ENCODE results near the gene NOSIP.

NOSIP gene

DNA sequence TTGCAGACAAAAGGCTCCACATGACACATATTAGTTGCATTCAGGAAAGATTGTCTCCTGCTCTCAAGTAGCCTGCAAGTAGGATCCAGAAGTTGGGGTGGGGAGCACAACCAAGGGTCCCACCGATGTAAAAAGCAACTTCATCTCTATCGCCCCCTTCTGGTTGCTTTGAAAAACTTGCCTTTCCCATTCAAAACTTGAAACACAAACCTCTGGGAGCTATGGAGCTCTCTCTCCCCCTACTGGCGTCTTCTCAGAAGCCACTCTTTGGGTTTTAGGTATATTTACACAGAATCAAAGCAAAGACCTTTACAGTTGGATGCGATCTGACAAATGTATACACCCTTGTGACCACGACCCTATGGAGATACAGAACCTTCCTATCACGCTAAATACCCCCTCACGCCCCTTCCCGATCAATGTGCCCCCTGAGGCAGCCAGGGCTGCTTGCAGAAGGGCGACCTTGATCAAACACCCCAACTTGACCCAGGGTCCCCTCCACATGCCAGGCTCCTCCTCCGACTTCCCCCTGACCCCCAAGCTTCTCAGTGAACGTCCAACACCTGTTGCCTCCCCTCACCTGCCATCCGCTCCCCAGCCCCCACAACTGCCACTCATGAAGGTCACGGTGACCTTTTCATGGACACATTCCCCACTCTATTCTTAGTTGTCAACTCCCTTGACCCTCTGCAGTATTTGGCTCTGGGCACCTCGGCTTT lies 10.1 kb downstream of the NOSIP start:
- DNase-seq: peak; percentile 73 to 88

DNA sequence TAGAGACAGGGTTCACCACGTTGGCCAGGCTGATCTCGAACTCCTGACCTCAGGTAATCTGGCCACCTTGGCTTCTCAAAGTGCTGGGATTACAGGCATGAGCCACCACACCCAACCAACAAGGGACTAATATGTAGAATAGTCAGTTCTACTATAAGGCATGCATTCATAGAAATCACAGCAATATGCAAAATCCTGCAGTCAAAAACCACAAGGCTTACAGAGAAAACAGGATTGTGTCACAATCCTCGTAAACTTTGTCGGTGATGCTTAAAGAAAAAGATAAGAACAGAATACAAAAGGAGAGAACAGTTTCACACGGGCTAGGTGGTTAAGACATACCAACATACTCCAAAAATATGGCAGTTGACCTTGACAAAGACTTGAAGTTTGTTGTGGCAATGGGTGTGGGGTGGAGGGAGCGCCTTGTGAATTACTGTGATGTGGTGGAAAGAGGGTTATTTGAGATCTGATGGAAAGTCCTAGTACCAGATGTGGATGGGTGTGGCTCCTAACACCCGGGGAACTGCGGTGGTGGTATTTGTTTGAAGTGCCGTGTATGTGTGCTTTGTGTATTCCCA lies 12.4 kb downstream of the NOSIP start:
- peak in 1 of 2 experiments; percentile 14 for DNase-seq

GRCh38 chr19:49566302-49566701 lies 14.1 kb downstream of the NOSIP start:
- no peak for DNase-seq

DNA sequence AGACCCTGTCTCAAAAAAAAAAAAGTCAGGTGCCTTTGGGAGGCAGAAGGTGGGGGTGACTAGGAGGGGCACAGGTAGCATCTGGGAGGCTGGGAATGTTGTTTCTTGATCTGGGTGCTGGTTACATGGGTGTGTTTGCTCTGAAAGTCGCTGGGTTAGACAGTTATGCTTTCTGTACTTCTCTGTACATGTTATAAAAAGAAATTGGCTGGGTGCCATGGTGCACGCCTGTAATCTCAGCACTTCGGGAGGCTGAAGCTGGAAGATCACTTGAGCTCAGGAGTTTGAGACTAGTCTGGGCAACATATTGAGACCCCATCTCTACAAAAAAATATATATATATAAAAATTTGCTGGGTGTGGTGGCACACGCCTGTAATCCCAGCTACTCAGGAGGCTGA lies 15.1 kb downstream of the NOSIP start:
- DNase-seq: no peak

GRCh38 chr19:49564616-49565045 lies 15.7 kb downstream of the NOSIP start:
- no peak for DNase-seq

GRCh38 chr19:49560358-49560900 lies 19.9 kb downstream of the NOSIP start:
- DNase-seq: no peak

DNA sequence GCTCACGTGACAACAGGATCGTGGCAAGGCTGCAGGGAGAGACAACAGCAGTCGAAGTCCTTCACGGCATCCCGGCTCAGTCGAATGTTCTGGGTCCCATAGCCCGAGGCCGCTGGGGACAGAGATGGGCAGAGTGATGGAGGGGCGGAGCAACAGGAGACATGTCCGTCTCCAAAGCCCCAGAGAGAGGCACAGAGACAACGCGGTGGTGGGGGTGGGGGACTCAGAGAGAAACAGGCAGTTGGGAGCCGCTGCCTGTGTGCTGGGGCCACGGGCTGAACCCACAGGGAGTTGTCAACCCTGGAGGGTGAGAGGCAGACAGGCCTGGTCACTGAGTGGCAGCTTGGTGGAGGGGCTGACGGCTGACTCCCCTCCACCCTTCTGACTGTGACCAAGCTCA lies 20.4 kb downstream of the NOSIP start:
- DNase-seq: no peak

GRCh38 chr19:49559443-49559842 lies 20.9 kb downstream of the NOSIP start:
- no peak for DNase-seq

- no peak for DNase-seq
Measured at GRCh38 chr19:49558591-49558990, 21.8 kb downstream of the NOSIP start.

- DNase-seq: no peak
Measured at GRCh38 chr19:49557641-49558325, 22.6 kb downstream of the NOSIP start.

DNA sequence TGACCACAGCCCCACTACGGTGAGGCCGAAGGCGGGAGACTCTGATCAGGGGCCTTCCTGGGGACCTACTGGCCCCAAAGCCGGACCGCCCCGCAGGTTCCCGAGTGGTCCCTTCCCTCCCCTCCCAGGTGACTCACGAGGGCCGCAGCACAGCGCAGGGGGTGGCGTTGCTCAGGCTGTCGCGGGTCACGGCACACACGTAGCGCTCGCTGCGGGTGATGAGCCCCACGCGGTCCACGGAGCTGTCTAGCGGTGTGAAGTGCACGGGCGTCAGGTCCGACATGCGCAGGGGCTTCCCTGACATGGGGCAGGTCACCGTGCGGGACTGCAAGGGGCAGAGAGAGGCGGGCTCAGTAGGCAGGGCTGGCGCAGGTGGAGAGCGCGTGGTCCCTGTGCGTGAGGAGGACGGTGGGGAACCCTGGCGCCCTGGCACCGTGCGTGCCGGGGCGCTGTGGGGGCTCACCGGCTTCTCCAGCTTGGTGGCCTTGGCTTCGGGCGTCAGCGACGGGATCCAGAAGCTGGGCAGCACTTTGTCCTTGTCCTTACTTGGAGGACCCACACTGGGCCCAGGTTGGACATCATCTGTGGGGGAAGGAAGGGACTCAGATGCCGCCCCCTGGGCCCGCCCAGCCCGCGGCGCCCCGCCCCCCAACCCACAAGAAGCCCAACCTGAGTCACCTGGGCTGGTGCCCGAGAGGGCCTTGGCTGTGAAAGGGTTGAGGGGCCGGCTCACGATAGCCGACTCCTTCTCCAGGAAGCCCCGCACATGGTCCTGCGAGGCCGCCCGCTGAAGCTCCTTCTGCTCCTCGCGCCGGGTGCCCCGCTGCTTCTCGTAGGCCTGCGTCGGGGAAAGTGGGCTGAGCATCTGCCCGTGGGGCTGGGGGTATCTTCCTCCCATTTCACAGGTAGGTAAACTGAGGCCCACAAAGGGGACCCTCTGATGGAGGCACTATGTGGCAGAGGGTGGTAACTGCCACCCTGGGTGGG lies 23.7 kb downstream of the NOSIP start:
- DNase-seq: no peak

- DNase-seq: peak in 1 of 2 experiments; percentile 50
Measured at GRCh38 chr19:49555600-49556411, 24.6 kb downstream of the NOSIP start.

DNA sequence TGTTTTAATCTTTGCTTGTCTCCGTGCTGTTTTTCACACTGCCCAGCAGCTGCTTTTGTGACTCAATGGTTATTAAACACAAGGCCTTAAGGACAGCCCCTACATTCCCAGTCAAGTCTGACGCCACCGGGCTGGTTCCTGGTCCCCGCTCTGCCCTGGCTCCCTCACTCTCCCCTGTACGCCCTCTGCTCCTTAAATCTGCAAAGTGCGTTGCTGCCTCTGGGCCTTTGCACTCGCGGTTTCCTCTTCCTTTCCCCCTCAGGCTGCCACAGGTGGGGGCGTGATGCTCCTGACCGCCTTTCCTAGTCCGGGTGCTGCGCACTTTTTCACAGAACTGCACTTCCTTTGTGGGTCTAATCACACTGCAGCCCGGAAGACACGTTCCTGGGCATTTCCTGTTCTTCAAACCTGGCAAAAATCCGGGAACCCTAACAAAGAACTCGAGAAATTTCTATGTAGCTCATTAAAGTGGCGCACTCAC lies 25.6 kb downstream of the NOSIP start:
- no peak for DNase-seq

DNA sequence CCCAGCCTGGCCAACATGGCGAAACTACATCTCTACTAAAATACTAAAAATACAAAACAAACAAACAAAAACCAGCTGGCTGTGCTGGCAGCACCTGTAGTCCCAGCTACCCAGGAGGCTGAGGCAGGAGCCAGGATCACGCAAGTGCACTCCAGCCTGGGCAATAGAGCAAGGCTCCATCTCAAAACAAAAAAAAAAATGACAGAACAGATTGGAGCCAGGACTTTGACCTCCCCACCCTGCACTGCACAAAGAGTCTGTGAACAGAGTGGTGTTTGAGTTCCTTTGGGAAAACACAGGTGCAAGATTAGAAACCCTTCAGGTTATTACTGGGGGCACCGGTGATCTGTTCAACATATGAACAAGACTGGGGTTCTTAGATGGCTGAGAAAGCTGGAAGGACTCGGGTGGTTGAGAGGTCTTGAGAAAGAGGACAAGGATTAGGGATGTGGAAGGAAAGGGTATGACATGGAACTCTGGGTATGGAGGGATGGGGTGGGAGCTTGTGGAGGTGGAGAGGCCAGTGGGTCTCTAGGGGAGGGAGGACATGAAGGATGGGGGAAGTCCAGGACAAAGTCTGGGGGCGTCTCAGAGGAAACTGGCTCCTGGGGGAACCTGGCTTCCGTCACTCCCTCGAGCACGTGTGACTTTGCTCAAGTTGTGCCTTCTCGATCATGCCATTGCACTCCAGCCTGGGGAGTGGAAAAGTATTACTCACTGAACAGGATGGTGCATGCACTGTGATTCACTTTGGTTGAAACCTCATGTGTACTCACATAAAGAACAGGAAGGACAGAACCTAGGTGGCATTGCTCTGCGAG lies 26.7 kb downstream of the NOSIP start:
- no peak for DNase-seq

GRCh38 chr19:49552749-49553148 lies 27.6 kb downstream of the NOSIP start:
- no peak for DNase-seq

DNA sequence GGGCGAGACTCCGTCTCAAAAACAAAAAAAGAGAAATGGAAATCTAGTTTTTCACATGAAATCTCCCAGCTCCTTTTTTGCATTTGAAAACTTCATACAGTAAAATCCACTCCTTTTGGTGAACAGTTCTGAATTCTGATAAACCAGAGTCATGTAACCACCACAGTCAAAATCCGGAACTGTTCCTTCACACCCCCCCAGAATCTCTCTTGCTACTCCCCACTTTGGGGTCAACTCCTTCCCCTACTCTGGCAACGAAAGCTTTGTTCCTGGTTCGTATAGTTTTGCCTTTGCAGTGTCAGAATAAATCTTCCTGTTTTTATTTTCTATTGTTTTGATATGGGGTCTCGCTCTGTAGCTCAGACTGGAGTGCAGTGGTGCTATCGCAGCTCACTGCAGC lies 28.8 kb downstream of the NOSIP start:
- no peak for DNase-seq

- no peak for DNase-seq
Measured at GRCh38 chr19:49549045-49549444, 31.3 kb downstream of the NOSIP start.

DNA sequence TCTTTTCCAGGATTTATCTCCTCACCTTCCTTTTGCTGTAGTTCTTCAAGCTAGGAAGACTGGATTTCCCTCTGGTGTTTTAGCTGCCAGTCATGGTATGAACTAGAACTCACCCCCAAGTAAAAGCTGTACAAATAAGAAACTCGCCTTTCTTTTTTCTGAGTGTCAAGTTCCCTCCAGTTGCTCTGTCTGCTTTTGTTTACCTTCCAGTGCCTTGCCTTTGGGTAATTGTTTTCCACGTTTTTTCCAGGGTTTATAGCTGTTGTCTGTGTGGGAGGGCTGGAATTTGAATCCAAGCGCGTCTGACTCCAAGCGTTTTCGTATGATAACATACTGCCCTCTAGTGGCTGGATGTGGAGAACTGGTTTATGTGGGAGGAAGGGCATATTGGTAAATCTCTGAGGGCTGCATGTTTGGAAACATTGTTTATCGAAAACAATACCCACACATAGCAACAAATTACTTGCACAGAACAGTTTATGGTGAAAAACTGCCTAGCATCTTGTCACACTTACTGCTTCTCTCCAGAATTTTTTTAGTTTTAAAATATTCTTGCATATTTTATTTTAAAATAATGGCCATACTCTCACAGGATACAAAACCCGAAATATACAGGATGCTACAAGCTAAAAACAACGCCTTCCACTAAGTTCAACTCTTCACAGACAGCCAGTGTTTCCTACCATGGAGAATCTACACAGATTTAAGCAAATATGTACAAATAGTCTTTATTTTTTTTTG lies 33.4 kb downstream of the NOSIP start:
- DNase-seq: peak; percentile 78 to 93

- DNase-seq: no peak
Measured at GRCh38 chr19:49544154-49544553, 36.2 kb downstream of the NOSIP start.

DNA sequence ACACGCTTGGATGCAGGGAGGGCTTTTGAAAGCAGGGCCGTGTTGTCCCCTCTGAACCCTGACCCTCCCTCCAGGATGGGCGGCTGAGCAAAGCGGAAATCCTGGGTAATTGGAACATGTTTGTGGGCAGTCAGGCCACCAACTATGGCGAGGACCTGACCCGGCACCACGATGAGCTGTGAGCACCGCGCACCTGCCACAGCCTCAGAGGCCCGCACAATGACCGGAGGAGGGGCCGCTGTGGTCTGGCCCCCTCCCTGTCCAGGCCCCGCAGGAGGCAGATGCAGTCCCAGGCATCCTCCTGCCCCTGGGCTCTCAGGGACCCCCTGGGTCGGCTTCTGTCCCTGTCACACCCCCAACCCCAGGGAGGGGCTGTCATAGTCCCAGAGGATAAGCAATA lies 37.3 kb downstream of the NOSIP start:
- DNase-seq: no peak
